ENCODE data around the gene COMMD4. TPM values are rescaled to one million over a fixed set of nuclear protein-coding genes. Genes with fewer than 3 reads are reported as not detected.

Gene COMMD4
- total RNA-seq, 1 donor from 2014 or later: 70.5 TPM

- no peak for TF ChIP-seq CTCF (IDR thresholded peaks at IDR 0.05; ENCODE audit: unreplicated experiment)
- Mint-ChIP-seq H3K27me3 (ENCODE audit: low read depth) (no peaks in the 10 kb centered on the region), H3K4me3 (no peak overlapping the region), H3K27ac (no peak overlapping the region), H3K36me3 (peaks cover 1% of the 10 kb centered on the region), H3K4me1 (no peaks in the 10 kb centered on the region), H3K9me3 (no peaks in the 10 kb centered on the region)
- no peak for DNase-seq (ENCODE audit: low spot score in 2 of 2, unreplicated experiment in 2 of 2)
Measured at GRCh38 chr15:75361361-75361988, 25.6 kb downstream of the COMMD4 start.

GRCh38 chr15:75361989-75362641, 26.3 kb downstream of the COMMD4 start:
- Mint-ChIP-seq H3K4me1 (no peaks in the 10 kb centered on the region), H3K9me3 (no peaks in the 10 kb centered on the region), H3K36me3 (peaks cover 1% of the 10 kb centered on the region), H3K27ac (no peak overlapping the region), H3K4me3 (no peak overlapping the region), H3K27me3 (ENCODE audit: low read depth) (no peaks in the 10 kb centered on the region)
- TF ChIP-seq CTCF (IDR thresholded peaks at IDR 0.05; ENCODE audit: unreplicated experiment): no peak
- DNase-seq (ENCODE audit: low spot score in 2 of 2, unreplicated experiment in 2 of 2): no peak

- TF ChIP-seq CTCF (IDR thresholded peaks at IDR 0.05; ENCODE audit: unreplicated experiment): no peak
- Mint-ChIP-seq H3K27me3 (ENCODE audit: low read depth) (no peaks in the 10 kb centered on the region), H3K36me3 (peaks cover 1% of the 10 kb centered on the region), H3K4me3 (no peak overlapping the region), H3K9me3 (no peaks in the 10 kb centered on the region), H3K27ac (no peak overlapping the region), H3K4me1 (no peaks in the 10 kb centered on the region)
- DNase-seq (ENCODE audit: low spot score in 2 of 2, unreplicated experiment in 2 of 2): no peak
Measured at GRCh38 chr15:75362642-75363249, 26.9 kb downstream of the COMMD4 start.

- no peak for DNase-seq (ENCODE audit: low spot score in 2 of 2, unreplicated experiment in 2 of 2)
- Mint-ChIP-seq H3K9me3 (no peaks in the 10 kb centered on the region), H3K4me3 (no peak overlapping the region), H3K27ac (no peak overlapping the region), H3K4me1 (peaks cover 3% of the 10 kb centered on the region), H3K27me3 (ENCODE audit: low read depth) (no peaks in the 10 kb centered on the region), H3K36me3 (peaks cover 1% of the 10 kb centered on the region)
- no peak for TF ChIP-seq CTCF (IDR thresholded peaks at IDR 0.05; ENCODE audit: unreplicated experiment)
Measured at GRCh38 chr15:75363786-75364185, 27.9 kb downstream of the COMMD4 start.

GRCh38 chr15:75364881-75365280, 29.0 kb downstream of the COMMD4 start:
- no peak for DNase-seq (ENCODE audit: low spot score in 2 of 2, unreplicated experiment in 2 of 2)
- Mint-ChIP-seq H3K4me3 (no peak overlapping the region), H3K4me1 (peaks cover 14% of the 10 kb centered on the region), H3K36me3 (peaks cover 1% of the 10 kb centered on the region), H3K27ac (no peak overlapping the region), H3K27me3 (ENCODE audit: low read depth) (no peaks in the 10 kb centered on the region), H3K9me3 (no peaks in the 10 kb centered on the region)
- no peak for TF ChIP-seq CTCF (IDR thresholded peaks at IDR 0.05; ENCODE audit: unreplicated experiment)

Data from mesothelial cell of epicardium (in vitro differentiated cells).